ENCODE measurements around the gene PRRX2. TPM values are rescaled to one million over a fixed set of nuclear protein-coding genes. Genes with fewer than 3 reads are reported as not detected.

Gene PRRX2
- total RNA-seq, 1 donor = 27.5 TPM

DNA sequence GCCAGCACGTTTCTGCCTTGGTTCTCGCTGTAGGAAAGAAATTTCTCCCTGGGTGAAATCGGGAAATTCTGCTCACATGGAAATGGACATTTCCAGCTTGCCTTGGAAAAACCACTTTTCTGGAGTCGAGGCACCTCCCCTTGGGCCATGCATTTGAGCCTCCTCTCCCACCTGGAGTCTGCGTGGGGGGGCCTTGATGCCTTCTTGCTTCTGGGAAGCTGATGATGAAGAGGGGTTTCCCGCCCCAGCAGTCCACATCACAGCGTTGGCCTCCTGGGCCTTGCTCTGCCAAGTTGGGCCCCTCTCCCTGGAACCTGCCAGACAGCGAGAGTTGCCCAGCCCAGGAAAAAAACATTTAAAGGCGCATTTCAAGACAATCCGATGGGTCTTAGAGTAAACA is 21.7 kb upstream of the PRRX2 start:
- H2AFZ ChIP-seq (ENCODE audit: low read length) = no peak overlapping the region
- H3K4me2 ChIP-seq (ENCODE audit: insufficient read depth, low read length) = no peak overlapping the region
- no peak for DNase-seq (ENCODE audit: insufficient read length, low spot score, missing footprints)
- no peak overlapping the region for H3K27ac ChIP-seq (ENCODE audit: low read depth, low read length)
- no peaks in the 10 kb centered on the region for H3K27me3 ChIP-seq (ENCODE audit: insufficient read depth, low read length)
- H3K79me2 ChIP-seq (ENCODE audit: insufficient read depth, low read length) = peaks cover 32% of the 10 kb centered on the region
- H4K20me1 ChIP-seq (ENCODE audit: insufficient read depth, low read length) = peaks cover 26% of the 10 kb centered on the region
- peaks cover 9% of the 10 kb centered on the region for H3K36me3 ChIP-seq (ENCODE audit: insufficient read depth, low read length)
- TF ChIP-seq, protein P1, sequence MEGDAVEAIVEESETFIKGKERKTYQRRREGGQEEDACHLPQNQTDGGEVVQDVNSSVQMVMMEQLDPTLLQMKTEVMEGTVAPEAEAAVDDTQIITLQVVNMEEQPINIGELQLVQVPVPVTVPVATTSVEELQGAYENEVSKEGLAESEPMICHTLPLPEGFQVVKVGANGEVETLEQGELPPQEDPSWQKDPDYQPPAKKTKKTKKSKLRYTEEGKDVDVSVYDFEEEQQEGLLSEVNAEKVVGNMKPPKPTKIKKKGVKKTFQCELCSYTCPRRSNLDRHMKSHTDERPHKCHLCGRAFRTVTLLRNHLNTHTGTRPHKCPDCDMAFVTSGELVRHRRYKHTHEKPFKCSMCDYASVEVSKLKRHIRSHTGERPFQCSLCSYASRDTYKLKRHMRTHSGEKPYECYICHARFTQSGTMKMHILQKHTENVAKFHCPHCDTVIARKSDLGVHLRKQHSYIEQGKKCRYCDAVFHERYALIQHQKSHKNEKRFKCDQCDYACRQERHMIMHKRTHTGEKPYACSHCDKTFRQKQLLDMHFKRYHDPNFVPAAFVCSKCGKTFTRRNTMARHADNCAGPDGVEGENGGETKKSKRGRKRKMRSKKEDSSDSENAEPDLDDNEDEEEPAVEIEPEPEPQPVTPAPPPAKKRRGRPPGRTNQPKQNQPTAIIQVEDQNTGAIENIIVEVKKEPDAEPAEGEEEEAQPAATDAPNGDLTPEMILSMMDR (IDR thresholded peaks at IDR 0.05; ENCODE audit: extremely low read depth, low read depth, low read length) = no peak
- no peak overlapping the region for H3K4me3 ChIP-seq (ENCODE audit: insufficient read depth, low read length)
- H3K9me3 ChIP-seq (ENCODE audit: low read depth, low read length) = no peaks in the 10 kb centered on the region
- peaks cover 29% of the 10 kb centered on the region for H3K4me1 ChIP-seq (ENCODE audit: insufficient read depth, low read length)

DNA sequence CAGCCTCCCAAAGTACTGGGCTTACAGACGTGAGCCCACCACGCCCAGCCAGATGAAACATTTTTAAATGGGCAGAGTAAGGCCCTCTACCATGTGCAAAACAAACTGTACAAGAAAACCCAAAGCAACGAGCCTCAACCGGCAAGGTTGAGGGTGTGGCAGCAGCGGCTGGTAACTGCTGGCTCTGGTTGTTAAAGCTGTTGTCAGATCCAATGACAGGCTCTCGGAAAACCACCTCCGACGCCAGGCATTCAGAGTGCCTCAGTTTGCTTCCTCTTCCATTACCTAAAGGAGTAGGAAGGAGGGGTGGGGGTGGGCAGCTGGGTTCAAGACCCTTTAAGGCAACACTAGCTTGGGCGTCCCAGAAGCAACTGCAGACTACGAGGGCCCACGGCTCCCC is 21.1 kb upstream of the PRRX2 start:
- TF ChIP-seq, protein P1 (IDR thresholded peaks at IDR 0.05; ENCODE audit: extremely low read depth, low read depth, low read length) = no peak
- Histone ChIP-seq H4K20me1 (ENCODE audit: insufficient read depth, low read length) (peaks cover 20% of the 10 kb centered on the region), H3K27me3 (ENCODE audit: insufficient read depth, low read length) (no peaks in the 10 kb centered on the region), H3K79me2 (ENCODE audit: insufficient read depth, low read length) (peaks cover 25% of the 10 kb centered on the region), H3K9me3 (ENCODE audit: low read depth, low read length) (no peaks in the 10 kb centered on the region), H2AFZ (ENCODE audit: low read length) (no peak overlapping the region), H3K4me3 (ENCODE audit: insufficient read depth, low read length) (no peak overlapping the region), H3K36me3 (ENCODE audit: insufficient read depth, low read length) (peaks cover 2% of the 10 kb centered on the region), H3K4me1 (ENCODE audit: insufficient read depth, low read length) (peaks cover 29% of the 10 kb centered on the region), H3K4me2 (ENCODE audit: insufficient read depth, low read length) (no peak overlapping the region), H3K27ac (ENCODE audit: low read depth, low read length) (no peak overlapping the region)
- DNase-seq (ENCODE audit: insufficient read length, low spot score, missing footprints) = no peak

DNA sequence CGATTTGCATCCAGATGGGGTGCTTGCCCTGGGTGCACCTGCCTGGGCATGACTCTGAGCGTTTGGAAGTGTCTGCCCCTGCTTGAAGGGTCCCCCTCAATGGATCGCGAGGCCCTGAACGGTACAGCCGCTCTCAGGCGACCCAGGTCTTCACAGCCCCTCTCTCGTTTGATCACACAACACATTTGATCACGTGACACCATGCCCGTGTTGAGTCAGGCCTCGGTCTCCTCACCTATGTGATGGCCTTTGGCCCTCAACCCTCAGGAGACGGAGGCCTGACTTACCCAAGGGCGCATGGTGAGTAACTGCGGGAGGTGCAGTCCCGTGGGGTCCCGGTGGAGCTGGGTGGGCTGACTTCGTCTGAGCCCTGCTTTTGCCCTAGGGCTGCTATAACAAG is 20.5 kb upstream of the PRRX2 start:
- peaks cover 24% of the 10 kb centered on the region for H3K4me1 ChIP-seq (ENCODE audit: insufficient read depth, low read length)
- H4K20me1 ChIP-seq (ENCODE audit: insufficient read depth, low read length) = peaks cover 15% of the 10 kb centered on the region
- H3K79me2 ChIP-seq (ENCODE audit: insufficient read depth, low read length) = peaks cover 20% of the 10 kb centered on the region
- TF ChIP-seq, protein P1 (IDR thresholded peaks at IDR 0.05; ENCODE audit: extremely low read depth, low read depth, low read length) = no peak
- H2AFZ ChIP-seq (ENCODE audit: low read length) = no peak overlapping the region
- H3K36me3 ChIP-seq (ENCODE audit: insufficient read depth, low read length) = no peaks in the 10 kb centered on the region
- no peak overlapping the region for H3K4me2 ChIP-seq (ENCODE audit: insufficient read depth, low read length)
- H3K9me3 ChIP-seq (ENCODE audit: low read depth, low read length) = no peaks in the 10 kb centered on the region
- no peaks in the 10 kb centered on the region for H3K27me3 ChIP-seq (ENCODE audit: insufficient read depth, low read length)
- no peak overlapping the region for H3K4me3 ChIP-seq (ENCODE audit: insufficient read depth, low read length)
- H3K27ac ChIP-seq (ENCODE audit: low read depth, low read length) = no peak overlapping the region
- no peak for DNase-seq (ENCODE audit: insufficient read length, low spot score, missing footprints)

DNA sequence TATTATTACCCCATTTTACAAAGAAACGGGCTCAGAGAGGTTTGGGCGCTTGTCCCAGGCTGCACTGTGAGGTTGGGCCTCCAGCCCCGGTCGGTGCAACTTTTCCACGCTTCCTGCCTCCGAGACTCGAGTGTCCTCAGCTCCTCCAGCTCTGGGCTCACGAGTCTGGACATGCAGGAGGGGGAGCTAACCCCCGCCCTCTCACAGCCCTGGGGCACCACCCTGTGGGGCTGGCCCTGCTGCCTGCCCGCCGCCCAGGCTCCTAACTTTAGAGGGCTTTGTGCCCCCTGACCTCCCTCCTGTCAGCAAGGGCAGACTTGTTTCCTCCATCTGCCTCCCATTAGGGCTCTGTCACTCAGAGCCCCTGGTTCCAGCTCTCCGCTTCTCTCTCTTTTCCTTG is 19.2 kb upstream of the PRRX2 start:
- H3K36me3 ChIP-seq (ENCODE audit: insufficient read depth, low read length) = no peaks in the 10 kb centered on the region
- H3K79me2 ChIP-seq (ENCODE audit: insufficient read depth, low read length) = peaks cover 7% of the 10 kb centered on the region
- no peak overlapping the region for H2AFZ ChIP-seq (ENCODE audit: low read length)
- DNase-seq (ENCODE audit: insufficient read length, low spot score, missing footprints) = no peak
- H3K4me3 ChIP-seq (ENCODE audit: insufficient read depth, low read length) = no peak overlapping the region
- H3K4me1 ChIP-seq (ENCODE audit: insufficient read depth, low read length) = peaks cover 17% of the 10 kb centered on the region
- H3K27ac ChIP-seq (ENCODE audit: low read depth, low read length) = no peak overlapping the region
- H4K20me1 ChIP-seq (ENCODE audit: insufficient read depth, low read length) = peaks cover 1% of the 10 kb centered on the region
- TF ChIP-seq, protein P1 (IDR thresholded peaks at IDR 0.05; ENCODE audit: extremely low read depth, low read depth, low read length) = no peak
- no peaks in the 10 kb centered on the region for H3K9me3 ChIP-seq (ENCODE audit: low read depth, low read length)
- no peak overlapping the region for H3K4me2 ChIP-seq (ENCODE audit: insufficient read depth, low read length)
- no peaks in the 10 kb centered on the region for H3K27me3 ChIP-seq (ENCODE audit: insufficient read depth, low read length)

All from osteoblast (primary cell).